ENCODE data around the gene CRKL.
"Not testable (repeated sequence)": the region's sequence is repeated elsewhere in the genome, so short reads cannot be mapped to it uniquely, and the experiment has no call there.

- not testable (repeated sequence) for TF ChIP-seq CTCF (conservative IDR thresholded peaks at IDR 0.05); ZFX (IDR thresholded peaks at IDR 0.05)
Observed at GRCh38 chr22:20935780-20936539, 18.8 kb downstream of the CRKL start.

Measured in C4-2B (cell line).